Epidermal melanocyte (primary cell): ENCODE data around the gene MYO1D.

Source experiments
- DNase-seq: peaks from one replicate; pipeline ENCODE4 v3.0.0; 2011; ENCODE audit warnings: low spot score; ENCODE audit not compliant: insufficient read length

Gene MYO1D

DNA sequence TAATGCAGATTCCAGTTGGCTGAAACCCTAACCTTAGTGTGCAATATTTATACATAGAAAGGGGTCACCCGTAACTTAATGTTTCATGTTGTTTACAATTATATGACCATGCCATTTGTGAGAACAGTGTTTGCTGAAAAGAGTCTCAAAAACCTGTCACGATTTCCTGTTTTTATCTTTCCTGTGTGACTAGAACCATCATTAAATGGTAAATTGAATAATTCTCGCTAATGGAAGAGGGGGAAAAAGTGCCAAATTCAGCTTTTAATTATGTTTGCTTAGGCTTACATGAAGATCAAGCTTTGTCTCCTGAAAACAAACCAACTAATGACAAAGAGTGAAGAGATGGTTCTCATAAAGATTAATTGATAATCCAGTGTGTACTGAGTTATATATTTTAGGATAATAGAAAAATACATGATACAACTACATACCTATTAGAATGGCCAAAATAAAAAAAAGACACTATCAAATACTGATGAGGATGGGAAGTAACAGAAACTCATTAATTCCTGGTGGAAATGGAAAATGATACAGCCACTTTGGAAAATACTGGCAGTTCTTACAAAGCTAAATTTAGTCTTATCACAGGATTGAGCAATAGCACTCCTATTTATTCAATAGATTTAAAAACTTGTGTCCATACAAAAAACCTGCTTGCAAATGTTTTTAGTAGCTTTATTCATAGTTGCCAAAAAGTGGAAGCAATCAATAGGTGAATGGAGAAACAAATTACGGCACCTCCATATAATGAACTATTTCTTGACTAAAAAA, 248.5 kb downstream of the MYO1D start:
- no peak for DNase-seq

DNA sequence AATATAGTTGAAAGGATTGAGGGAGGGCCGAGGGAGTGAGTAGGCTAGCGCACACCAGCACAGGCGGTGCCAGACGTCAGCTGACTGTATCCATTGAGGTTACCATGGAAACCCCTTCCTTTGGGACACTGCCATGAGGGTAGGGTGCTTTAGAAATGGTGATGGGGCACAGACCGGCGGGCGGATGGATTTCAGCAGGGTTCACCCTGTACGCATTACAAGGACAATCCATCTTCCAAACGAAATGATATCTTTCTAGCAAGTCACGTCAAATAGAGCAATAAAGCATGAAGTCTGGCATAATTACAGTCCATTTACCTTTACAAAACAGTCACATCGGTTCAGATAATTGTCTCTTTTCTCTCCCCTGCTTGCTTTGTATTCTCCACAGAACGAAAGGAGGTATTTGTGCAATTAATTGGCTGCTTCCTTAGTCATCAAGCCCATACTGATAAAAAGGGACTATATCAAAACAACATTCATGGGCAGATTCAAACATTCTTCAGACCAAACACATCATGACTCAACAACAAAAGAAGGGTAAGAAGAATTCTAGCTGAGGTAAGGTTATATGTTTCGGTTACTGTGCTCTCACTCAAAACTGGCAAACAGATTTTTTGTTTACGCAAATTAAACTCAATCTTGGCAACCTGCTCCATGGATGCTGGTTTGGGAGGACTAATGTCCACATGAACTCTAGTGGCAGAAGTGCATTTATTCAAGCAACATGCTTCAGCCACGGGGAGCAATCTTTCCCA, 249.5 kb downstream of the MYO1D start:
- no peak for DNase-seq

DNA sequence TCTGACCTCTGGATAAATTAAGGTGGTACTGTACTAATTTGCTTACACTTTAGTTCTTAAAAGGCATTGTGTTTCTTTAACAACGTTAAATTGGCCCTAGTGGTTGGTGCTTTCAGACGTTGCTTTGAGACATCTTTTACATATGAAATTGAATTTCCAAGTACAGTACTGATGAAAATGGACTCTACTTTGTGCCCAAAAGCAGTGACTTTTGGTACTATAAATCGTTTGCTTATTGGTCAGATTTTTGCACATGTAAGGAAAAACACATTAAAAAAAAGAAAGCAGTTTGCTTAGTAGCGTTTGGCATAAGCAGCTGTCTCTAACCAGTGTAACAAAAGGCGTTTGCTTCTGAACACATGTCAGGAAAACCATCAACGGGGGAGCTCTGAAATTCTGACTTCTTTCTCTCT, 250.5 kb downstream of the MYO1D start:
- DNase-seq: no peak

DNA sequence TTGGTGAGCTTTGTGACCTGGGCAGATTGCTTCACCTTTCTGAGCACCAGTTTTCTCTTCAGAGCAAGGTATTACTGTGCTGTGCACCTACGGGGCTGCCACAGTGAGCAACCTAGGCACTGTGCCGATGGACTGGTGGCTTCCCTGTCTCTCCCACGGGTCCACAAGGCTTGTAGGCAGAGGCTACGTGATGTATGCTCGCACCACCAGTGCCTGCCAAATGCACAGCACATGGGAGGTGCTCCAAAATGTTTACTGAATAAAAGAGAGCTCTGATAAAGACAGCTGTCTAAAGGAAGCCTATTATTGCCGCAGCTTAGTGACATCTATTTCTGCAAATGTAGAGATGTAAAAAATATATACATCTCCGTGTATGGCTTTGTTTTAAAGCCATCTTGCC, 251.0 kb downstream of the MYO1D start:
- DNase-seq: no peak

DNA sequence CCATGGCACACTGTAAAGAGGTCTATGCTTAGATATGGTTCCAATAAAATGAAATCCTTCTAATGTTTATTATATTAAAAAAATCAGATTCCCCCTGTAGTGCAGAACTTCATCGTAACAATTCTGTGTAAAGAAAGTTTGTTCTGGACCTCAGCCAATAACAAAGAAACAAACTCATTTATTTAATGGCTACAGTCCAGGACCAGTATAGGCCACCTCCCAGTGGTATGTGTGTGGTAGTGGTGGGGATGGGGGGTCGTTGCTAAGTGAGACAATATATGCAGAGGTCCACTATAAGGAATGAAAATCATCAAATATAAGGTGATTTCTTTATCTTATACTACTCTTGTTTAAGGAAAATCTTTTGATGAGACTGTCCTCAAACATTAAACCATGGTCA, 253.7 kb downstream of the MYO1D start:
- no peak for DNase-seq

DNA sequence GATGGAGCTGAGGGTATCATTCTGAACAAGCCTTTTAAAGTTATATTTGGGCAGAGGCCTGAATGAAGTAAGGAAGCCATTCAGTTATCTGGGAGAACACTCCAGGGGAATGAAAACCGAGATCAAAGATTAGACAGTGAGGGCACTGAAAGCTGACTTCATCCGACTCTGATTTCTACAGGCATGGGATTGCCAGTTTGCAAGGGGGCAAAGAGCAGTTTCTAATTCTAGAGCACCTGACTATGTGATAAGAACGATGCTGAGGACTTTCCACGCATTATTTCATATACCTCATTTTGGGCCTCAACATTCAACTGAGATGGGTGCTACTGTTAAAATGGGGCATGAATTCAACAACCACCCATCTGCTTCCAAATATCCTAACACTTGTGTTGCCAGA, 254.4 kb downstream of the MYO1D start:
- no peak for DNase-seq

DNA sequence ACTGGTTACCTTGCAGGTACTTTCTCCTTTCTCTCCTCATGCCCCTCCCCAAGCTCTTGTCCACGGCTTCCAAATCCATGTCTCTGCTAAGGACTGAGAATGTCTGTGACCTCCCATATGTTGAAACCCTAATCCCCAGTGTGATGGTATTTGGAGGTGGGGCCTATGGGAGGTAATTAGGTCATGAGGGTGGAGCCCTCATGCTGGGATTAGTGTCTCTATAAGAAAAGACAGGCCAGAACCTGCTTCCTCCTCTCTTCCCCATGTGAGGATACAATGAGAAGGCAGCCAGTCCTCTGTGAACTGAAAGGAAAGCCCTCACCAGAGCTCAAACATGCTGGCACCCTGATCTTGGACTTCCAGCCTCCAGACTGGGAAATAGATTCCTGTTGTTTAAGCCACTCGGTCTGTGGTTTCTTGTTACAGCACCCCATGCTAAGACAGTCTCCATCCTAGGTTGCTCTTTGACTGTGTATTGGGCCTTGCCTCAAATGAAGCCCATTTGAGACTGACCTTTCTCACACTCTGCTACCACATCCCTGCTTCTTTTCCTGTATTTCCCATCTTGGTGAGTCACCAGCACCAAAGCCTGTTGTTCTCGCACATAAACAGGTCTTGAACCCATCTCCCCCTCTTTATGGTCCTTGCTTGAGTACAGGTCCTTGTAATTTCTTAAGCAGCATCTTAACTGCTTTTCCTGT, 255.2 kb downstream of the MYO1D start:
- no peak for DNase-seq

DNA sequence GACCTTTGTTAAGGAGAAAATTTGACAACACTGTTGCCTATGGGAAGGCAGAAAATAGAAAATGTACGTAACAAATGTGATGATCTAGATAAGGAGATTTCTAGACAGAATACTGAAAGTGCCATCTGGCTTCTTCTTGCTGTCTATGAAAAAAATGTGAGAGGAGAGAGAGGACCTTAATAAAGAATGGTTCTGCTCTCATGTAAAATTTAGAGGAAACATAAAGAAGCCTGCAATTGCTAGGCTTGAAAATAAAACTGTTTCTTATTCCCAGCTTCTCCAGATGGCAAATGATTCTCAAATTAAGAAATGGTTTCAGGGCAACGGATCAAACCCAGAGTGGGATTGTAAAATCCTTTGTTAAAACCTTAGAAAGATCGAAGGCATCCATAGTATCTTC, 261.6 kb downstream of the MYO1D start:
- DNase-seq: no peak

DNA sequence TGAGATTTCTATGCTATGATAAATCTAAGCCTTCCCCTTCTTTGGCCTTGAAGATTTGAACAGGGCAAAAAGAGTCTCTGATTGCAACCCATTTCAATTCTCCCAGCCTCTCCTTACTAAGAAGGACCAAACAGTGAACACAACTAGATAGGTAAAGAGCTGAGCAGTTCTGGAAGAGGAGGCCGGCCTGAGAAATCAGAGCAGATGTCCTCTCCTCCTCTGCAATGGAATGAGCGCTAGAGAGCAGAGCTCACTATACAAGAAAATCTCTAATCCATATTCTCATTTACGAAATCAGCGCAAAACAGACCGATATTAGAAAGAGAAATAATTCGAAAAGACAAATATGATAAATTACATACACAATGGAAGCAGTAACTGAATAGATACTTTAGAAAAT, 266.0 kb downstream of the MYO1D start:
- no peak for DNase-seq

DNA sequence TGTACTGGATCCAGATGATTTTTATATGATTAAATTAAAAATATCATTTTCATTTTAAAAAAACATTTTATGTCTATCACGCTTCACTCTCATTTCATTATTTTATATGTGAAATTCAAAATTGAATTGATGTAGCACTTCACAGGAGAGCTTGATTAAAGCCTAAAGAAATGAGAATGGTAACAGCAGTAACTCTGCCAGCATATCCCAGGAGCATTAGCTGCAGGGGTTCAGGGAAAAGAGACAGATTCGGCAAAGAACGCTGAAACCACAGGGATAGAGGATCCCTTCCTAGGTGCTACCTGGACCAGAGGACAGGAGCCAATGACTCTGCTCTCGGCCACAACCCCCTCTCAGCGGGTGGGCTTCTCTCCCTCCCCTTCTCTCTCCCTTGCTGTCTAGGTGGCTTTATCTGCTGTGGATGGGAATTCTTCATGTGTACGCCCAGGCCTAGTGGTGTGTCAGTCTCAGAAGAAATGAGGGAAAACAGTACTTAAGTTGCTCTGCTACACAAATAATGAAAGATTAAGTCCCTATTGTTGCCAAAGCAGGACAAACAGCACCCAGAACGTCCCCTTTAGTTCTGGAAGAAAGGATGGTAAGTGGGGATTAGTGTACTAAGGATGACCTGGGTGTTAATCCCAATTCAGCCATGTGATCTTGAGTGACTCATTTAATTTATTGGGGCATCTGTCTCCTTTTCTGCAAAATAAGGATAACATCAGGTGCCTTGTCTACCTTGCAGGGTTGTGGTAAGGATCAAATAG, 266.9 kb downstream of the MYO1D start:
- no peak for DNase-seq

DNA sequence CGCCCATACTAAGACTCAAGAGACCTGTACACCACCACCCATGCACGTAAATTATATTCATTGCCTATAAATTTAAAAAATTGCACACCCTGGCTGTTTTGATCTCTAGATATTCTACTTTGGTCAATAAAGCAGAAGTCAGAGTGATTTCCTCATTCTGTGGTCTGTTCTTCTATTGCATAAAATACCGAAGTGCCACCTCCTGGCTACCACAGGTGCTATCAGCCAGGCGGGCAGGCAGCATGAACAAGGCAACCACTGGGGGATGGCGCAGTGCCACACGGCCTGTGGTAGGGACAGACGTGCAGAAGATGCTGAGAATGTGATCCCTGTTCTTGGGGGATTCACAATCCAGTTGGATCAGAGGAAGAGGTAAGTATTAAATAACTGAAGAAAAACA, 267.8 kb downstream of the MYO1D start:
- DNase-seq: no peak

DNA sequence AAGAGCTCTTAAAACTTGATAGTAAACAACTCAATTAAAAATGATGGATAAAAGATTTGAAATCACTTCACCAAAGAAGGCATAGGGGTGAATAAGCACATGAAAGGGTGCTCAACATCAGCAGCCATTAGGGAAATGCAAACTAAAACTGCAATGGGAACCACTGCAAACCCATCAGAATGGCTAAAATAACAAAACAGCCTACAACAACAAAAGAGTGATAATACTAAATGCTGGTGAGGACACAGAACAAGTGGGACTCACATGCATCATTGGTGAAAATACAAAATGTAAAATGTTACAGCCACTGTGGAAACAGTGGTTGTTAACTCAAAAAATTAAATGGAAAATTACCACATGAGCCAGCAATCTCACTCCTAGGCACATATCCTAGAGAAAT, 268.7 kb downstream of the MYO1D start:
- DNase-seq: no peak

DNA sequence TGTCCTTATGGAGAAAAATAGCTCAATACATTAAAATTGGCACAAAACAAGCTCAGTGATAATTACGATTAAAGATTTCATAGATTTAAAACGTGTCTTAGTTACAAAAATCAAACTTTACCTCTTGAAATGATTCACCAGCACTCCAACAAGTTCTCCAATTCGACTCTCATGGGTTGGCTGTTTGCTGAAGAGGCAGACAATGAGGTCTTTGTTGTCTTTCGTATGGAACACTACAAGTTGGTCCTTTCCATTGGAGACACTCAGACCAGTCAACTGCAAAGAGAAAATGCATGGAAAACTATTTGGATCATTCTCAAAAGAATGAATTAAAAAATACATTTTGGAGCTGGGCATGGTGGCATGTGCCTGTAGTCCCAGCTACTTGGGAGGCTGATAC, 272.0 kb downstream of the MYO1D start:
- DNase-seq: peak; percentile 29

DNA sequence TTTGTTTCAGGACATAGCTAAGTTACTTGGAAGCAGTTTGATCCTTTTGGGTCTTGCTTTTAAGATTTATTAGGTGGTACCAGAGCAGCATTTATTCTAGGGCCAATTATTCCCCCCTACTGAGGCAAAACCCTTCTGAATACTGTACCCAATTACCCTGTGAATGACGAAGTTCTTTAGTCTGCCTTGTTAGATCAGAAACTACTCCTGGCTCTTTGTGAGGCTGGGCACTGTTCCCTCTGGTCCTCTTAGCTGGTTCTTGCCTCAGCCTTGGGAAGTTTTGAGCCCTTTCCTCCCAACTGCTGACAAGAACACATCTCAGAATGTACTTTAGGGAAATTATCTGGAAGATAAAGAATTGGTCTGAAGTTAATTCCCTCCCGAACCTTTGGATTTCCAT, 274.5 kb downstream of the MYO1D start:
- no peak for DNase-seq

DNA sequence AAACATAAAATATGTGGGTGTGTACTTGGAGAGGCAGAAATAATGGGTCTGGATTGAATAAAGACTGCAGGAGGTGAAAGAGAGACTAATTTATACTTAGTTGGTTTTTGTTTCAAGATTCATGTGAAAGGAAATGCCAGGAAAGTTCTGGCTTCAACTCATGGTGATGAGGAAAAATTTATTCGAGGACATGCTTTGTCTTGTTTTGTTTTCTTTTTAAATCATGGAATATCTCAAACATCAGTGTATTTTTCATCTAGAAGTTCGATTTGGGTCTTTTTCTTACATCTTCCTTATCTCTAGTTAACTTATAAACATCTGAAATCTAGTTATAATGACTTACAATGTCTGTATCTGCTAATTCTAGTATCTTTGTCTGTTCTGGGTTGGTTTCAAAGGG, 275.1 kb downstream of the MYO1D start:
- DNase-seq: no peak

DNA sequence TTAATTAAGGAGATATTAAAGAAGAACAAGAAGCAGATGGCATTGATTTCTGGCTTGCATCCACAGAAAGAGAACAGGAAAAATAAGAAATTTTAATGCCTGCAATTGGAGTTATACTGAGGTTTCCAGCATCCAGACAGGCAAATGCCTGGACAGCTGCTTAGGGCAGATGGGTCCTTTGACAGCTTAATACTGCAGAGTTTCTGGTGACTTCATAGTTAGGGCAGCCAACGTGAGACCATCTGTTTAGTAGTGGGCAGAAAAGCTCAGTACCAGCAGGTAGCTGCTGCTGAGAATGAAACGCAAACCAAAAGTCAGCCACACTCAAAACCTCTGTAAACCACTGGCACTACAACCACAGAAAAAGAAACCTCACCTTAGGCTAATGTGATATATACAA, 280.3 kb downstream of the MYO1D start:
- no peak for DNase-seq

DNA sequence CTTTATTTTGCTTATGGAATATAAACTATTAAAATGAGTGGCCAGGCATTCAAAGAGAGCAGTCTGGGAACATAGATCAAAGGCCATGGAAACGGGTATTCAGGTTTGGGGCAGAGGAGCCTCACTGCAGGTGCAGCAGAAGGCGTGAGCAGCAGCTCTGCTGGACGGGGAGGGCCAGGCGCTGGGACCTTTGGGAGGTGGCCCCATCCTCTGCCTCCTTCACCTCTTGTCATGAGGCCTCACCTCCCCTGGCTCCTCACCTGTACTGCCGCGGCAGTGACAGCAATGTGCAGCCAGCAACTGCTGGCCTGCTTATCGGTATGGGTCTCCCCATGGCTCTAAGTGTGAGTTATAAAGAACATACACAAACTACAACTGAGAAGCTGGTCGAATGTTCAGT, 280.7 kb downstream of the MYO1D start:
- DNase-seq: no peak

DNA sequence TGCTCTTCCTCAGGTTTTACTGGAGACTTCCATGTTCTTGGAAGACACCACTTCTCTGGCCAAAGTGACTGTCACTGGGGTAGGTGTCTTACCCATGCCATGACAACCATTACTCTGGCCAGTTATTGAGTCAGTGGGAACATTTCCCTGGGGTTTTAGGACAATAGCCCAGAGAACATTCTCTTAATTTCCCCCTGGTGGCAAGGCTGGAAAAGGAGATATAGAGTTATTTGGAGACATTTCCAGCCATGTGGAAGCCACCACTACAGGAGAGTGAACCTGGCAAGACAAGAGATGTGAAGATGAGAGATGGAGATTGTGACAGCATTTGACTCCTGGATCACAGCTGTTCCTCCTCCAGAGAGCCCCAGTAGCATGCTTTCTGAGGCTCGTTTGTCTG, 283.9 kb downstream of the MYO1D start:
- DNase-seq: no peak

DNA sequence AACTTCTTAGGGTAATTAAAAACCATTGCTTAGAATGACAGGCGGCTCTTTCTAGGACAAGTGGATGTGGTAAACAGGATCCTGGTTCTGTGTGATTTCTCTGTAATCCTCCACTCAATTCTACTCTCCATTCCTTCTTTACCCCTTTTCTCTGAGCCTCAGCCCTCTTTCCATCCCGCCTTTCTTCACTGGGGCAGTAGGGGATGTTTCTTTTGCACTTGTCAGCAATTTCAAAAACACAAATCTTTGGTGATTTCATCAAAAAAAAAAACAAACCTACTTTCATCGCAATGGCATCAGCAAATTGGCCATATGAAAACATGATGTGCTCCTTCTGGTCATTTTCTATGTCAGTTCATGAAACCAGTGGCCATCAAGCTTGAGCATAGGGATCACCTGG, 285.5 kb downstream of the MYO1D start:
- DNase-seq: no peak

DNA sequence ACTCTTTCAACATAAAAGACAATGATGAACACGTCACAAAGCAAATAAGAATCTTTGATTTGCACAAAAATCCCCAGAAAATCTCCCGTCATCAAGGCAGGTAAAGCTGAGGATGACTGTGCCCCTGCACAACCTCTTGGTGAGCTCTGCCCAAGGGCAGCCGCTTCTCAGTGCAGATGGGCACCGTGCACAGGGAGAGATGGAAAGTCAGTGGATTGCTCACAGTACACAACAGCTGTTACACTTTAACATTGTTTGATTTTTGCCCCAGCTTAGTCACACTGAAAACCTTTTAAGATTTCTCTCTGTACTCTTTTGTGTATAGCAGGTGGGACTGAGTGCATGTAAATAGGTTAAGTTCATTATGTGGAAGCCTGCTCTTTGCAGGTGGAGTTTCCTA, 285.9 kb downstream of the MYO1D start:
- DNase-seq: no peak

DNA sequence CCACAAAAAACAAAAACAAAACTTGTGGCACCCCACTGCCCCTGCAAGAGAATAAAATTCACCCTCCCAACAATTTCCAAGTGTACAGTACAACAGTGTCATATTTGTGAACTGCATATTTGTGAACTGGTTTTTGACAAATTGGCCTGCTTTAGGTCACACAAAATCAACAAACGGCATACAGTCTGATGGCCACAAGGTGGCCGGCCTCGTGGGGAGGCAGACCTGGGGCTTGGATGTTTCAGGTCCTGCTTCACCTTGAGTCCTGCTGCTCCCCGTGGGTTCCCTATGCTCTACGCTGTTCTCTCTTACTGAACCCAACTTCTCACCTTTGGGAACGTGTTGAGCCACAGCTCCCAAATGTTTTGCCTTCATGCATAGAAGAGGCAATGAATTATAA, 287.9 kb downstream of the MYO1D start:
- no peak for DNase-seq

DNA sequence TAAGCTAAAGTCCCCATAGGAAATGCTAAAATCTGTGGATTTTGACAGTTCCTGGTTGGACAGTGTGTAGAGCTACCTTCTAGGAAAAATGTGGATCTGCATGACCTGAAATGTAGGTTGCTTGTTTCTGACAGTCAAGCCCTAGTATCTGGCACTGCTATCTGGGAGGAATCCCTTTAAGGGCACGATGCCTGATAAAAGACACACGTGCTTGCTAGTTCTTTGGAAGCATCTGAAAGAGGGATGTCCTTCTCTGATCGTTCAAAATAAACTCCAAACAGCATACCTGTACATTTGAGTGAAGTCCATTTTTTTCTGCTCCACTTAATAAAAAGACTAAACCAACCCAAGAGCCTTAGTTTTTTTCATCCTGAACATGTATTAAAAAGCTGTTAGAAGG, 288.8 kb downstream of the MYO1D start:
- no peak for DNase-seq
